WTC11 (cell line): ENCODE measurements around the gene PPIB. TPM values are rescaled to one million over a fixed set of nuclear protein-coding genes. Genes with fewer than 3 reads are reported as not detected.

Experiments
- ATAC-seq: fragments of 200-7000 bp; cut with Tn5 transposase; 2 replicates; pipeline ENCODE4 v1.10.0; 2021; ENCODE audit warnings: mild to moderate bottlenecking, moderate library complexity
- CTCF ChIA-PET: fragments of 300-600 bp; sonication (Branson Sonifier 250); formaldehyde crosslinking; loops from one replicate; lab custom pipeline; 2021; ENCODE audit warnings: antibody characterized with exemption; lab: Charles Lee
- POLR2A ChIA-PET: fragments of 350-600 bp; sonication (Branson Sonifier 250); formaldehyde crosslinking; loops from one replicate; lab custom pipeline; 2021; ENCODE audit warnings: antibody characterized with exemption; lab: Charles Lee
- DNase-seq: peaks from one replicate; pipeline ENCODE4 v3.0.0; 2021; ENCODE audit warnings: low spot score
- H3K27ac Mint-ChIP-seq: 2 replicates; pipeline ENCODE4 v1.8.0; 2021; ENCODE audit warnings: mixed read lengths
- H3K27me3 Mint-ChIP-seq: 2 replicates; pipeline ENCODE4 v1.8.0; 2021; ENCODE audit warnings: low read depth, mild to moderate bottlenecking, moderate library complexity, mixed read lengths
- H3K36me3 Mint-ChIP-seq: 2 replicates; pipeline ENCODE4 v1.8.0; 2021; ENCODE audit warnings: mixed read lengths
- H3K4me1 Mint-ChIP-seq: 2 replicates; pipeline ENCODE4 v1.8.0; 2022; ENCODE audit warnings: mixed read lengths
- H3K4me3 Mint-ChIP-seq: 2 replicates; pipeline ENCODE4 v1.8.0; 2021; ENCODE audit warnings: mild to moderate bottlenecking, moderate library complexity, mixed read lengths
- H3K9me3 Mint-ChIP-seq: 2 replicates; pipeline ENCODE4 v1.8.0; 2021; ENCODE audit warnings: mixed read lengths
- CREM ChIP-seq: sonication (generic); formaldehyde crosslinking; IDR thresholded peaks from 2 replicates; pipeline ENCODE4 v1.8.1; 2022; ENCODE audit warnings: mild to moderate bottlenecking, missing genetic modification reagents, moderate library complexity
- ELF4 ChIP-seq: sonication (generic); formaldehyde crosslinking; IDR thresholded peaks from 2 replicates; pipeline ENCODE4 v1.8.1; 2022; ENCODE audit warnings: low read depth, mild to moderate bottlenecking, moderate library complexity, missing genetic modification reagents
- EMX1 ChIP-seq: fragments of 250-450 bp; sonication (Bioruptor Pico); IDR thresholded peaks from 2 replicates; pipeline ENCODE4 v1.8.0; 2021; ENCODE audit warnings: mild to moderate bottlenecking
- ESRRA ChIP-seq: sonication (generic); formaldehyde crosslinking; IDR thresholded peaks from 2 replicates; pipeline ENCODE4 v1.8.1; 2022; ENCODE audit warnings: mild to moderate bottlenecking, missing genetic modification reagents, borderline replicate concordance
- NR1H2 ChIP-seq: sonication (generic); formaldehyde crosslinking; IDR thresholded peaks from 2 replicates; pipeline ENCODE4 v1.9.0; 2021; ENCODE audit warnings: mild to moderate bottlenecking, moderate library complexity, missing genetic modification reagents
- SMAD4 ChIP-seq: sonication (generic); formaldehyde crosslinking; IDR thresholded peaks from 2 replicates; pipeline ENCODE4 v1.8.0; 2022; ENCODE audit warnings: mild to moderate bottlenecking, missing genetic modification reagents
- TCF7 ChIP-seq: sonication (generic); formaldehyde crosslinking; IDR thresholded peaks from 2 replicates; pipeline ENCODE4 v1.8.0; 2022; ENCODE audit warnings: mild to moderate bottlenecking, low read depth, missing genetic modification reagents, moderate library complexity
- TEAD4 ChIP-seq: sonication (generic); formaldehyde crosslinking; IDR thresholded peaks from 2 replicates; pipeline ENCODE4 v1.8.0; 2022; ENCODE audit warnings: mild to moderate bottlenecking, missing genetic modification reagents
- TP53 ChIP-seq: sonication (generic); formaldehyde crosslinking; IDR thresholded peaks from 2 replicates; pipeline ENCODE4 v1.8.1; 2023; ENCODE audit warnings: mild to moderate bottlenecking, missing genetic modification reagents
- ZBTB21 ChIP-seq: sonication (generic); formaldehyde crosslinking; IDR thresholded peaks from 2 replicates; pipeline ENCODE4 v1.8.1; 2023; ENCODE audit warnings: mild to moderate bottlenecking, missing genetic modification reagents, borderline replicate concordance
- ZNF263 ChIP-seq: sonication (generic); formaldehyde crosslinking; IDR thresholded peaks from 2 replicates; pipeline ENCODE4 v1.8.1; 2022; ENCODE audit warnings: low read depth, mild to moderate bottlenecking, moderate library complexity, missing genetic modification reagents
- ZNF423 ChIP-seq: fragments of 250-450 bp; sonication (Bioruptor Pico); IDR thresholded peaks from 2 replicates; pipeline ENCODE4 v2.1.2; 2022; ENCODE audit warnings: mild to moderate bottlenecking, moderate library complexity
- total RNA-seq: library from RNA; stranded (reverse); gene quantifications from 3 replicates; pipeline ENCODE4 v1.2.3, GENCODE V29; 2021
- TF ChIP-seq, protein P1 (sequence below): sonication (generic); formaldehyde crosslinking; IDR thresholded peaks from 2 replicates; pipeline ENCODE4 v1.8.1; 2023; ENCODE audit warnings: mild to moderate bottlenecking, missing genetic modification reagents
- TF ChIP-seq, protein P2 (sequence below): sonication (generic); formaldehyde crosslinking; IDR thresholded peaks from 2 replicates; pipeline ENCODE4 v1.8.0; 2023; ENCODE audit warnings: missing genetic modification reagents
- TF ChIP-seq, protein P3 (sequence below): sonication (generic); formaldehyde crosslinking; IDR thresholded peaks from 2 replicates; pipeline ENCODE4 v1.8.0; 2022; ENCODE audit warnings: mild to moderate bottlenecking, missing genetic modification reagents
- TF ChIP-seq, protein P4 (sequence below): sonication (generic); formaldehyde crosslinking; IDR thresholded peaks from 2 replicates; pipeline ENCODE4 v1.8.1; 2023; ENCODE audit warnings: mild to moderate bottlenecking, missing genetic modification reagents
- TF ChIP-seq, protein P5 (sequence below): sonication (generic); formaldehyde crosslinking; IDR thresholded peaks from 2 replicates; pipeline ENCODE4 v1.8.0; 2022; ENCODE audit warnings: mild to moderate bottlenecking, missing genetic modification reagents
- TF ChIP-seq, protein P6 (sequence below): sonication (generic); formaldehyde crosslinking; IDR thresholded peaks from 2 replicates; pipeline ENCODE4 v1.8.0; 2023; ENCODE audit warnings: mild to moderate bottlenecking, missing genetic modification reagents
- TF ChIP-seq, protein P7 (sequence below): fragments of 250-450 bp; sonication (Bioruptor Pico); IDR thresholded peaks from 2 replicates; pipeline ENCODE4 v2.1.2; 2022; ENCODE audit warnings: mild to moderate bottlenecking, moderate library complexity

PPIB gene
- total RNA-seq, 1 experiment from 2014 or later, result 485 TPM

DNA sequence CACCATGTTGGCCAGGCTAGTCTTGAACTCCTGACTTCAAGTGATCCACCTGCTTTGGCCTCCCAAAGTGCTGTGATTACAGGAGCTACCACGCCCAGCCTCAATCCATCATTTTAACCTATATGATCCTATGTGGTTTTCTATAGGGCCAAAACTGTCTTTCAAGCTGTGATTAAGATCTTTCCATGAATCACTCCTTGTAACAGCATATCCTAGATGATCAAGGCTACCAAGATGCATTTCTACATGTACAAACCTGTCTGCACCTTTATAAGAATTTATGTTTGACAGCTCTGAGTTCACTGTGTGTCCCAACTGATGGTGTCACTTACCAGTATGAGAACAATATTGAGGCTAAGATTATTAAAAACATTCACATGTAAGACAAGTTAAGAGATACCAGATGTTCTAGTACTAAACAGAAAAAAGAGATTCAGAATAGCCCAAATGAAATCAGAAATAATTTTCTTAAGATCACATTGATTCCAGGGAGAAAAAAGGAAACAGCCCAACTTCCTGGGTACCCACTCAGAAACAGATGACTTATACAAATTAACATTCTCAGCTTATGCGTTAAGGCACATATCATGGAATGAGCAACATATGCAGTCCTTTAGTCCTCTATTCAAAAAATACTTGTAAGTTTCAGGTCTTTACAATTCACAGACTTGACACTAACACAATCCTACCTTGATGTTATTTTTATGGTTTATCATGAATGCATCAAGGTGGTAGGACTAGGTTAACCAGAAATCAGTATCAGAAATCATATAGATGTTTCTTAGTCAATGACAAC, 24.8 kb upstream of the PPIB start (continued):
- TF ChIP-seq ZNF423, result no peak
- TF ChIP-seq, protein P1, sequence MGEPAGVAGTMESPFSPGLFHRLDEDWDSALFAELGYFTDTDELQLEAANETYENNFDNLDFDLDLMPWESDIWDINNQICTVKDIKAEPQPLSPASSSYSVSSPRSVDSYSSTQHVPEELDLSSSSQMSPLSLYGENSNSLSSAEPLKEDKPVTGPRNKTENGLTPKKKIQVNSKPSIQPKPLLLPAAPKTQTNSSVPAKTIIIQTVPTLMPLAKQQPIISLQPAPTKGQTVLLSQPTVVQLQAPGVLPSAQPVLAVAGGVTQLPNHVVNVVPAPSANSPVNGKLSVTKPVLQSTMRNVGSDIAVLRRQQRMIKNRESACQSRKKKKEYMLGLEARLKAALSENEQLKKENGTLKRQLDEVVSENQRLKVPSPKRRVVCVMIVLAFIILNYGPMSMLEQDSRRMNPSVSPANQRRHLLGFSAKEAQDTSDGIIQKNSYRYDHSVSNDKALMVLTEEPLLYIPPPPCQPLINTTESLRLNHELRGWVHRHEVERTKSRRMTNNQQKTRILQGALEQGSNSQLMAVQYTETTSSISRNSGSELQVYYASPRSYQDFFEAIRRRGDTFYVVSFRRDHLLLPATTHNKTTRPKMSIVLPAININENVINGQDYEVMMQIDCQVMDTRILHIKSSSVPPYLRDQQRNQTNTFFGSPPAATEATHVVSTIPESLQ (CRISPR knock-in tag), result no peak
- TF ChIP-seq, all 79 proteins: peak for 0

DNA sequence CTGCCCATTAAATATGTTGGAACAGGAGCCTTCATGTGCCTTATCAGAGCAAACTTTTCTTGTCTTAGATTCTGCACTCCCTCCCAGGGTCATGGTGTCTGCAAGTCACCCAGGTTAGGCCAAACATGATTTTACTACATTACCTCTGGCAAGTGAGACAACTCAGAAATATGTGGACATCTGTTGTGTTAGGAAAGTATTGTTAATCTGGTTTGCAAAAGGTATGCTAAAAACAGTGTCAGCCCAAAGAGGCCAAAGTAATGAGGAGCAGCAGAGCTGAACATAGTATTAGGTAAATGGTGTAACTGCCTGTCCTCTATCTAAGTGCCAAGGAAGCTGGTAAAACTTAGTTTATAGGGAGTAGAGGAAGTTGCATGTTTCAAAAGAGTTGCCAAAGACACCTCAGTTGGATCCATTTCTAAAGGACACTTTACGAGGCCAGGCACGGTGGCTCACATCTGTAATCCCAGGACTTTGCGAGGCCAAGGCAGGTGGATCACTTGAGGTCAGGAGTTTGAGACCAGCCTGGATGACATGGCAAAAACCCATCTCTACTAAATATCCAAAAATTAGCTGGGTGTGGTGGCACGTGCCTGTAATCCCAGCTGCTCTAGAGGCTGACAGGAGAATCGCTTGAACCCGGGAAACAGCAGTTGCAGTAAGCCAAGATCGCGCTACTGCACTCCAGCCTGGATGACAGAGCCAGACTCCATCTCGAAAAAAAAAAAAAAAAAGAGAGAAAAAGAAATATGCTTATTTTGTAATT, 22.5 kb upstream of the PPIB start:
- ChIA-PET CTCF (interaction anchor here (0.5 kb wide), 1 partner anchor 12 kb away, joined by 3 read pairs; no protein-coding TSS in a partner anchor), POLR2A (no interaction called here)

More for the DNA sequence above, 22.5 kb upstream of the PPIB start:
- DNase-seq, result no peak
- no peak for ATAC-seq
- TF ChIP-seq, protein P1 (CRISPR knock-in tag), result no peak
- TF ChIP-seq TP53 (CRISPR knock-in tag), result no peak
- no peak for TF ChIP-seq CREM (CRISPR knock-in tag)
- TF ChIP-seq, protein P2, sequence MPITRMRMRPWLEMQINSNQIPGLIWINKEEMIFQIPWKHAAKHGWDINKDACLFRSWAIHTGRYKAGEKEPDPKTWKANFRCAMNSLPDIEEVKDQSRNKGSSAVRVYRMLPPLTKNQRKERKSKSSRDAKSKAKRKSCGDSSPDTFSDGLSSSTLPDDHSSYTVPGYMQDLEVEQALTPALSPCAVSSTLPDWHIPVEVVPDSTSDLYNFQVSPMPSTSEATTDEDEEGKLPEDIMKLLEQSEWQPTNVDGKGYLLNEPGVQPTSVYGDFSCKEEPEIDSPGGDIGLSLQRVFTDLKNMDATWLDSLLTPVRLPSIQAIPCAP, result no peak
- TF ChIP-seq, protein P3, sequence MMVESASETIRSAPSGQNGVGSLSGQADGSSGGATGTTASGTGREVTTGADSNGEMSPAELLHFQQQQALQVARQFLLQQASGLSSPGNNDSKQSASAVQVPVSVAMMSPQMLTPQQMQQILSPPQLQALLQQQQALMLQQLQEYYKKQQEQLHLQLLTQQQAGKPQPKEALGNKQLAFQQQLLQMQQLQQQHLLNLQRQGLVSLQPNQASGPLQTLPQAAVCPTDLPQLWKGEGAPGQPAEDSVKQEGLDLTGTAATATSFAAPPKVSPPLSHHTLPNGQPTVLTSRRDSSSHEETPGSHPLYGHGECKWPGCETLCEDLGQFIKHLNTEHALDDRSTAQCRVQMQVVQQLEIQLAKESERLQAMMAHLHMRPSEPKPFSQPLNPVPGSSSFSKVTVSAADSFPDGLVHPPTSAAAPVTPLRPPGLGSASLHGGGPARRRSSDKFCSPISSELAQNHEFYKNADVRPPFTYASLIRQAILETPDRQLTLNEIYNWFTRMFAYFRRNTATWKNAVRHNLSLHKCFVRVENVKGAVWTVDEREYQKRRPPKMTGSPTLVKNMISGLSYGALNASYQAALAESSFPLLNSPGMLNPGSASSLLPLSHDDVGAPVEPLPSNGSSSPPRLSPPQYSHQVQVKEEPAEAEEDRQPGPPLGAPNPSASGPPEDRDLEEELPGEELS, result no peak
- no peak for TF ChIP-seq ZBTB21 (CRISPR knock-in tag)
- TF ChIP-seq, protein P4, sequence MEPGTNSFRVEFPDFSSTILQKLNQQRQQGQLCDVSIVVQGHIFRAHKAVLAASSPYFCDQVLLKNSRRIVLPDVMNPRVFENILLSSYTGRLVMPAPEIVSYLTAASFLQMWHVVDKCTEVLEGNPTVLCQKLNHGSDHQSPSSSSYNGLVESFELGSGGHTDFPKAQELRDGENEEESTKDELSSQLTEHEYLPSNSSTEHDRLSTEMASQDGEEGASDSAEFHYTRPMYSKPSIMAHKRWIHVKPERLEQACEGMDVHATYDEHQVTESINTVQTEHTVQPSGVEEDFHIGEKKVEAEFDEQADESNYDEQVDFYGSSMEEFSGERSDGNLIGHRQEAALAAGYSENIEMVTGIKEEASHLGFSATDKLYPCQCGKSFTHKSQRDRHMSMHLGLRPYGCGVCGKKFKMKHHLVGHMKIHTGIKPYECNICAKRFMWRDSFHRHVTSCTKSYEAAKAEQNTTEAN (CRISPR knock-in tag), result no peak
- no peak for TF ChIP-seq TCF7 (CRISPR knock-in tag)
- TF ChIP-seq, protein P5, sequence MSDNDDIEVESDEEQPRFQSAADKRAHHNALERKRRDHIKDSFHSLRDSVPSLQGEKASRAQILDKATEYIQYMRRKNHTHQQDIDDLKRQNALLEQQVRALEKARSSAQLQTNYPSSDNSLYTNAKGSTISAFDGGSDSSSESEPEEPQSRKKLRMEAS (CRISPR knock-in tag), result no peak
- TF ChIP-seq SMAD4 (CRISPR knock-in tag), result no peak
- no peak for TF ChIP-seq EMX1 (CRISPR knock-in tag)
- no peak for TF ChIP-seq ZNF263 (CRISPR knock-in tag)
- TF ChIP-seq ESRRA (CRISPR knock-in tag), result no peak
- TF ChIP-seq, protein P6, sequence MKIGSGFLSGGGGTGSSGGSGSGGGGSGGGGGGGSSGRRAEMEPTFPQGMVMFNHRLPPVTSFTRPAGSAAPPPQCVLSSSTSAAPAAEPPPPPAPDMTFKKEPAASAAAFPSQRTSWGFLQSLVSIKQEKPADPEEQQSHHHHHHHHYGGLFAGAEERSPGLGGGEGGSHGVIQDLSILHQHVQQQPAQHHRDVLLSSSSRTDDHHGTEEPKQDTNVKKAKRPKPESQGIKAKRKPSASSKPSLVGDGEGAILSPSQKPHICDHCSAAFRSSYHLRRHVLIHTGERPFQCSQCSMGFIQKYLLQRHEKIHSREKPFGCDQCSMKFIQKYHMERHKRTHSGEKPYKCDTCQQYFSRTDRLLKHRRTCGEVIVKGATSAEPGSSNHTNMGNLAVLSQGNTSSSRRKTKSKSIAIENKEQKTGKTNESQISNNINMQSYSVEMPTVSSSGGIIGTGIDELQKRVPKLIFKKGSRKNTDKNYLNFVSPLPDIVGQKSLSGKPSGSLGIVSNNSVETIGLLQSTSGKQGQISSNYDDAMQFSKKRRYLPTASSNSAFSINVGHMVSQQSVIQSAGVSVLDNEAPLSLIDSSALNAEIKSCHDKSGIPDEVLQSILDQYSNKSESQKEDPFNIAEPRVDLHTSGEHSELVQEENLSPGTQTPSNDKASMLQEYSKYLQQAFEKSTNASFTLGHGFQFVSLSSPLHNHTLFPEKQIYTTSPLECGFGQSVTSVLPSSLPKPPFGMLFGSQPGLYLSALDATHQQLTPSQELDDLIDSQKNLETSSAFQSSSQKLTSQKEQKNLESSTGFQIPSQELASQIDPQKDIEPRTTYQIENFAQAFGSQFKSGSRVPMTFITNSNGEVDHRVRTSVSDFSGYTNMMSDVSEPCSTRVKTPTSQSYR, result no peak
- no peak for TF ChIP-seq ELF4 (CRISPR knock-in tag)
- TF ChIP-seq TEAD4 (CRISPR knock-in tag), result no peak
- TF ChIP-seq, protein P7, sequence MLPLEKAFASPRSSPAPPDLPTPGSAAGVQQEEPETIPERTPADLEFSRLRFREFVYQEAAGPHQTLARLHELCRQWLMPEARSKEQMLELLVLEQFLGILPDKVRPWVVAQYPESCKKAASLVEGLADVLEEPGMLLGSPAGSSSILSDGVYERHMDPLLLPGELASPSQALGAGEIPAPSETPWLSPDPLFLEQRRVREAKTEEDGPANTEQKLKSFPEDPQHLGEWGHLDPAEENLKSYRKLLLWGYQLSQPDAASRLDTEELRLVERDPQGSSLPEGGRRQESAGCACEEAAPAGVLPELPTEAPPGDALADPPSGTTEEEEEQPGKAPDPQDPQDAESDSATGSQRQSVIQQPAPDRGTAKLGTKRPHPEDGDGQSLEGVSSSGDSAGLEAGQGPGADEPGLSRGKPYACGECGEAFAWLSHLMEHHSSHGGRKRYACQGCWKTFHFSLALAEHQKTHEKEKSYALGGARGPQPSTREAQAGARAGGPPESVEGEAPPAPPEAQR, result no peak
- no peak for TF ChIP-seq NR1H2 (CRISPR knock-in tag)
- H3K27me3 Mint-ChIP-seq, result no peaks in the 10 kb centered on the region
- H3K36me3 Mint-ChIP-seq, result peaks cover 2% of the 10 kb centered on the region; the same call in 1 of the 2 replicates
- no peak overlapping the region for H3K27ac Mint-ChIP-seq
- H3K4me3 Mint-ChIP-seq, result no peak overlapping the region
- H3K9me3 Mint-ChIP-seq, result no peaks in the 10 kb centered on the region
- H3K4me1 Mint-ChIP-seq, result no peaks in the 10 kb centered on the region
